Measurements from ENCODE around the gene ZGLP1. TPM values are rescaled to one million over a fixed set of nuclear protein-coding genes. Genes with fewer than 3 reads are reported as not detected.

The ZGLP1 gene
- total RNA-seq (2016; rRNA removed; fragmentation: Illumina TruSeq; extraction: Trizol), result 0.56 and 2.4 TPM in 2 replicates
- total RNA-seq (2016; cell fraction: cytosol; rRNA removed; fragmentation: Illumina TruSeq; extraction: Trizol; ENCODE audit: low read depth), result 1.5 and 2.6 TPM in 2 replicates
- 0.52 and 2.8 TPM in 2 replicates for total RNA-seq (2016; cell fraction: insoluble cytoplasmic fraction; rRNA removed; fragmentation: Illumina TruSeq; extraction: Trizol)
- 1.8 TPM in 2 replicates for total RNA-seq (2016; cell fraction: membrane; rRNA removed; fragmentation: Illumina TruSeq; extraction: Trizol)
- total RNA-seq (2016; cell fraction: nucleus; rRNA removed; fragmentation: Illumina TruSeq; extraction: Trizol), result 3.4 and 4.8 TPM in 2 replicates
- 3.0 and 4.7 TPM in 2 replicates for polyA plus RNA-seq (2011; rRNA removed)
- polyA plus RNA-seq (2011; cell fraction: cytosol; rRNA removed), result 0.46 and 1.3 TPM in 2 replicates
- polyA plus RNA-seq (2011; cell fraction: nucleus; rRNA removed), result 20.3 and 24.6 TPM in 2 replicates
- polyA plus RNA-seq (2012), result 2.1 and 3.9 TPM in 2 replicates
- 1.4 and 1.9 TPM in 2 replicates for polyA plus RNA-seq (2016; cell fraction: cytosol; fragmentation: Illumina TruSeq; extraction: Trizol; ENCODE audit: low read depth)
- 0.72 and 0.99 TPM in 2 replicates for polyA plus RNA-seq (2016; cell fraction: insoluble cytoplasmic fraction; fragmentation: Illumina TruSeq; extraction: Trizol; ENCODE audit: low read depth)
- polyA plus RNA-seq (2016; cell fraction: membrane; fragmentation: Illumina TruSeq; extraction: Trizol; ENCODE audit: low read depth), result 1.6 and 1.8 TPM in 2 replicates
- 17.4 and 18.0 TPM in 2 replicates for polyA plus RNA-seq (2016; cell fraction: nucleus; fragmentation: Illumina TruSeq; extraction: Trizol; ENCODE audit: insufficient read depth, low read depth)
- 0.18 and 0.28 TPM in 2 replicates for polyA minus RNA-seq (2011; rRNA and poly(A)+ RNA removed; ENCODE audit: low replicate concordance)
- polyA minus RNA-seq (2011; cell fraction: cytosol; rRNA and poly(A)+ RNA removed), result not detected in 2 replicates
- polyA minus RNA-seq (2011; cell fraction: nucleus; rRNA and poly(A)+ RNA removed), result 1.0 and 1.9 TPM in 2 replicates
- percentile 47 among the genes with signal in this experiment for Bru-seq, nascent RNA
- BruChase-seq, experiment 1, labeled RNA remaining after a 6-hour chase, result percentile 74 among the genes with signal in this experiment
- percentile 60 among the genes with signal in this experiment for BruChase-seq, experiment 2, labeled RNA remaining after a 2-hour chase
- long read RNA-seq, experiment 1, result 0 reads
- long read RNA-seq, experiment 2, partial matches to known transcripts, result 0 of 1 reads
- long read RNA-seq, experiment 2, other reads (novel, unspliced or antisense), result 0 of 1 reads

DNA sequence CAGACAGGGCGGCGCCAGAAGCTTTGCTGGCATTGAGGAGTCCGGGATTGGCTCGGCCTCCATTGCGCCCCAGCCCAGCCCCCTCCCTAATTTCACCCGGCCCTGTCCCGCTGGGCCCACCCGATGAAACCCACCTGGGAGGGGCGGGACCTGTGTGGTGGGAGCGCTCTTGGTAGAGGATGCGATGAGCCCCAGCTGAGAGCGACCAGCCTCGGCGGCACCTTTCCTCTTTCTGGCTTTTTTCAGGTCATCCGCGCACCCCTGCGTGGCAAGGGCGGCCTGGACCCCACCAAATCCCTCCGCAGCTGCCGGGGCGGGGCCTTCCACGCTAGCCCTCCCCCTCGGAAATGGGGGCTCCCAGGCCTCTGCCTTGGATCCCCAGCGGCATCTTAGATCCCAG lies at the start of gene ZGLP1:
ZGLP1 (minus strand) TSS at position 393 of the 400 bp plus-strand sequence.
- no peak for DNase-seq (ENCODE audit: low spot score)
- in situ Hi-C loops (cut with HindIII; ENCODE audit: extremely low pct_ligation_motif_present, low pct_unique_long_range_greater_than_20kb), result no loop called here
- CTCF ChIA-PET (ENCODE audit: low intra/inter-chr PET ratio, low total read pairs), result no interaction called here

DNA sequence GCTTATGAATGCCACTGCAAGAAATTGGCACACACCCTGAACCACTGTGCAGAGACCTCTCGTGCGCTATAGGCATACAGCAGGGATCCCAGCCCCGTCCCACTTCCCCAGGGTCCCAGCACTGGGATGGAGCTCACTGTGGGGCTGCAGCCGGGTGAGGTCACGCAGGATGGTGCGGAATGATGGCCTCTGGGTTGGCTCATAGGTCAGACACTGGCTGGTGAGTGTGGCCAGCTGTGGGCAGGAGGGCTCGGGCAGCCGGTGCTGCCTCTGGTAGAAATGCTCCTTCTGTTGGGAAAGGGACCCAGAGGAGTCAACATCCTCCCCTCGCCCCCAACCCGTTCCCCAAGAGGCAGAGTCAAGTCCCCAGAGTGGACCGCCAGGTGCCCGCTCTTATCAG lies 46.8 kb upstream of the ZGLP1 start:
- Histone ChIP-seq H3K27ac (ENCODE audit: extremely low read length, insufficient read depth, low read length) (no peak overlapping the region), H3K36me3 (replicated peaks in 1 of 2; ENCODE audit: control insufficient read depth in 1 of 2, insufficient read depth in 2 of 2, low read length in 2 of 2) (peaks cover 6 to 14% of the 10 kb centered on the region in 2 experiments; a peak in 4 of 5 replicates), H3K4me1 (ENCODE audit: insufficient read depth, low read length) (no peaks in the 10 kb centered on the region), H3K79me2 (ENCODE audit: insufficient read depth, low read length) (no peaks in the 10 kb centered on the region), H3K9ac (ENCODE audit: insufficient read depth, low read depth, low read length) (no peak overlapping the region), H2AFZ (ENCODE audit: low read length) (no peak overlapping the region), H3K4me3 (replicated peaks in 1 of 3; ENCODE audit: insufficient read depth in 1 of 3, low read depth in 2 of 3, low read length in 3 of 3) (no peak overlapping the region), H4K20me1 (ENCODE audit: insufficient read depth, low read length) (no peaks in the 10 kb centered on the region), H3K4me2 (ENCODE audit: low read depth, low read length) (no peak overlapping the region), H3K27me3 (ENCODE audit: control insufficient read depth in 1 of 2, insufficient read depth in 2 of 2, low read length in 2 of 2) (no peaks in the 10 kb centered on the region), H3K9me3 (ENCODE audit: low read length) (no peaks in the 10 kb centered on the region)
- POLR2A ChIA-PET, result no interaction called here
- DNase-seq (ENCODE audit: low spot score) (no peak), FAIRE-seq (no peak), ATAC-seq (no peak)
- BruUV-seq (replicated peaks), result no TSS peak
- intact Hi-C loops (cut with micrococcal nuclease; ENCODE audit: unreplicated experiment), result no loop called here
- in situ Hi-C loops (cut with HindIII; ENCODE audit: extremely low pct_ligation_motif_present, low pct_unique_long_range_greater_than_20kb), result no loop called here
- CTCF ChIA-PET (ENCODE audit: low intra/inter-chr PET ratio, low total read pairs), result no interaction called here
- 98% methylated on average over 6 of the region's 12 CpGs for WGBS (ENCODE audit: low lambda C conversion rate)
- TF ChIP-seq, protein P1, sequence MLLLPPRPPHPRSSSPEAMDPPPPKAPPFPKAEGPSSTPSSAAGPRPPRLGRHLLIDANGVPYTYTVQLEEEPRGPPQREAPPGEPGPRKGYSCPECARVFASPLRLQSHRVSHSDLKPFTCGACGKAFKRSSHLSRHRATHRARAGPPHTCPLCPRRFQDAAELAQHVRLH (CRISPR knock-in tag; IDR thresholded peaks at IDR 0.05; ENCODE audit: borderline replicate concordance, low read depth), result no peak
- TF ChIP-seq, protein P2, sequence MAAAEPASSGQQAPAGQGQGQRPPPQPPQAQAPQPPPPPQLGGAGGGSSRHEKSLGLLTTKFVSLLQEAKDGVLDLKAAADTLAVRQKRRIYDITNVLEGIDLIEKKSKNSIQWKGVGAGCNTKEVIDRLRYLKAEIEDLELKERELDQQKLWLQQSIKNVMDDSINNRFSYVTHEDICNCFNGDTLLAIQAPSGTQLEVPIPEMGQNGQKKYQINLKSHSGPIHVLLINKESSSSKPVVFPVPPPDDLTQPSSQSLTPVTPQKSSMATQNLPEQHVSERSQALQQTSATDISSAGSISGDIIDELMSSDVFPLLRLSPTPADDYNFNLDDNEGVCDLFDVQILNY (CRISPR knock-in tag; conservative IDR thresholded peaks at IDR 0.05), result no peak
- no peak for TF ChIP-seq REL (CRISPR knock-in tag; conservative IDR thresholded peaks at IDR 0.05)
- TF ChIP-seq MBD4 (IDR thresholded peaks at IDR 0.05; ENCODE audit: borderline replicate concordance, low read length), result no peak
- TF ChIP-seq RFX3 (CRISPR knock-in tag; IDR thresholded peaks at IDR 0.05), result no peak
- no peak for TF ChIP-seq RXRA (CRISPR knock-in tag; IDR thresholded peaks at IDR 0.05)
- no peak for TF ChIP-seq NCOR1 (IDR thresholded peaks at IDR 0.05; ENCODE audit: borderline replicate concordance, low read length)
- TF ChIP-seq POLR2AphosphoS5 (IDR thresholded peaks at IDR 0.05; ENCODE audit: low read depth, low read length), result no peak
- no peak for TF ChIP-seq NKX3-1 (CRISPR knock-in tag; IDR thresholded peaks at IDR 0.05)
- no peak for TF ChIP-seq PHF5A (CRISPR knock-in tag; IDR thresholded peaks at IDR 0.05; ENCODE audit: low read depth, unreplicated experiment)
- TF ChIP-seq, protein P3, sequence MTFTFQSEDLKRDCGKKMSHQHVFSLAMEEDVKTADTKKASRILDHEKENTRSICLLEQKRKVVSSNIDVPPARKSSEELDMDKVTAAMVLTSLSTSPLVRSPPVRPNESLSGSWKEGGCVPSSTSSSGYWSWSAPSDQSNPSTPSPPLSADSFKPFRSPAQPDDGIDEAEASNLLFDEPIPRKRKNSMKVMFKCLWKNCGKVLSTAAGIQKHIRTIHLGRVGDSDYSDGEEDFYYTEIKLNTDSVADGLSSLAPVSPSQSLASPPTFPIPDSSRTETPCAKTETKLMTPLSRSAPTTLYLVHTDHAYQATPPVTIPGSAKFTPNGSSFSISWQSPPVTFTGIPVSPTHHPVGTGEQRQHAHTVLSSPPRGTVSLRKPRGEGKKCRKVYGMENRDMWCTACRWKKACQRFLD (CRISPR knock-in tag; IDR thresholded peaks at IDR 0.05; ENCODE audit: borderline replicate concordance), result no peak

More for the DNA sequence above, at the start of gene ZGLP1:
- no TSS peak for BruUV-seq (replicated peaks)
- FAIRE-seq (no peak), ATAC-seq (no peak)
- POLR2A ChIA-PET, result interaction anchor here (0.8 to 1.4 kb wide), 2 partner anchors 10 to 25 kb away, joined by 3 to 4 read pairs; no protein-coding TSS in a partner anchor
- H3K36me3 ChIP-seq (replicated peaks in 1 of 2; ENCODE audit: control insufficient read depth in 1 of 2, insufficient read depth in 2 of 2, low read length in 2 of 2), result peaks cover 0 to 5% of the 10 kb centered on the region in 2 experiments; a peak in 1 of 5 replicates
- WGBS (ENCODE audit: low lambda C conversion rate), result 92% methylated on average over 16 of the region's 24 CpGs
- H3K9me3 ChIP-seq (ENCODE audit: low read length), result no peaks in the 10 kb centered on the region
- no peak within 1 kb of the TSS for H3K9ac ChIP-seq (ENCODE audit: insufficient read depth, low read depth, low read length)
- peaks cover 3% of the 10 kb centered on the region for H3K4me1 ChIP-seq (ENCODE audit: insufficient read depth, low read length)
- peaks cover under 1% of the 10 kb centered on the region for H3K79me2 ChIP-seq (ENCODE audit: insufficient read depth, low read length)
- H3K4me3 ChIP-seq (replicated peaks in 1 of 3; ENCODE audit: insufficient read depth in 1 of 3, low read depth in 2 of 3, low read length in 3 of 3), result no peak within 1 kb of the TSS
- H4K20me1 ChIP-seq (ENCODE audit: insufficient read depth, low read length), result no peaks in the 10 kb centered on the region
- no peak within 1 kb of the TSS for H2AFZ ChIP-seq (ENCODE audit: low read length)
- no peak within 1 kb of the TSS for H3K27ac ChIP-seq (ENCODE audit: extremely low read length, insufficient read depth, low read length)
- intact Hi-C loops (cut with micrococcal nuclease; ENCODE audit: unreplicated experiment), result no loop called here
- H3K4me2 ChIP-seq (ENCODE audit: low read depth, low read length), result no peak within 1 kb of the TSS
- H3K27me3 ChIP-seq (ENCODE audit: control insufficient read depth in 1 of 2, insufficient read depth in 2 of 2, low read length in 2 of 2), result no peaks in the 10 kb centered on the region; a peak in 1 of 5 replicates
- no peak for TF ChIP-seq HMG20A (CRISPR knock-in tag; IDR thresholded peaks at IDR 0.05; ENCODE audit: borderline replicate concordance)
- TF ChIP-seq AGO2 (optimal IDR thresholded peaks at IDR 0.05; ENCODE audit: low read depth, low read length), result peak; percentile 73

All from HepG2 (cell line).